Progenitor cell of endocrine pancreas (in vitro differentiated cells): Measurements from ENCODE around the gene P2RX6. TPM values are rescaled to one million over a fixed set of nuclear protein-coding genes. Genes with fewer than 3 reads are reported as not detected.

Experiments
- DNase-seq: peaks from one replicate; pipeline ENCODE4 v3.0.0; 2021; ENCODE audit warnings: low spot score; ENCODE audit not compliant: unreplicated experiment
- H3K27ac Mint-ChIP-seq: 2 replicates; pipeline ENCODE4 v1.8.0; 2021; ENCODE audit warnings: mild to moderate bottlenecking, moderate library complexity, mixed read lengths
- H3K27me3 Mint-ChIP-seq: 2 replicates; pipeline ENCODE4 v1.8.0; 2021; ENCODE audit warnings: mixed read lengths
- H3K36me3 Mint-ChIP-seq: 2 replicates; pipeline ENCODE4 v1.8.0; 2022; ENCODE audit warnings: mixed read lengths; ENCODE audit not compliant: insufficient read depth
- H3K4me1 Mint-ChIP-seq: 2 replicates; pipeline ENCODE4 v1.8.0; 2021; ENCODE audit warnings: low read depth, mixed read lengths
- H3K4me3 Mint-ChIP-seq: 2 replicates; pipeline ENCODE4 v1.8.0; 2021; ENCODE audit warnings: low read depth, mild to moderate bottlenecking, moderate library complexity, mixed read lengths
- H3K9me3 Mint-ChIP-seq: 2 replicates; pipeline ENCODE4 v1.8.0; 2021; ENCODE audit warnings: low read depth, mixed read lengths
- total RNA-seq: library from RNA; stranded (reverse); gene quantifications from 2 replicates; pipeline ENCODE4 v1.2.1, GENCODE V29; 2021
- TF ChIP-seq, protein P1 (sequence below): fragments of 200-600 bp; sonication (generic); IDR thresholded peaks from one replicate; pipeline ENCODE4 v1.5.0; 2021; ENCODE audit warnings: antibody characterized with exemption, mild to moderate bottlenecking; ENCODE audit not compliant: unreplicated experiment

P2RX6 gene
- total RNA-seq, 1 donor from 2014 or later: 0.57 TPM

DNA sequence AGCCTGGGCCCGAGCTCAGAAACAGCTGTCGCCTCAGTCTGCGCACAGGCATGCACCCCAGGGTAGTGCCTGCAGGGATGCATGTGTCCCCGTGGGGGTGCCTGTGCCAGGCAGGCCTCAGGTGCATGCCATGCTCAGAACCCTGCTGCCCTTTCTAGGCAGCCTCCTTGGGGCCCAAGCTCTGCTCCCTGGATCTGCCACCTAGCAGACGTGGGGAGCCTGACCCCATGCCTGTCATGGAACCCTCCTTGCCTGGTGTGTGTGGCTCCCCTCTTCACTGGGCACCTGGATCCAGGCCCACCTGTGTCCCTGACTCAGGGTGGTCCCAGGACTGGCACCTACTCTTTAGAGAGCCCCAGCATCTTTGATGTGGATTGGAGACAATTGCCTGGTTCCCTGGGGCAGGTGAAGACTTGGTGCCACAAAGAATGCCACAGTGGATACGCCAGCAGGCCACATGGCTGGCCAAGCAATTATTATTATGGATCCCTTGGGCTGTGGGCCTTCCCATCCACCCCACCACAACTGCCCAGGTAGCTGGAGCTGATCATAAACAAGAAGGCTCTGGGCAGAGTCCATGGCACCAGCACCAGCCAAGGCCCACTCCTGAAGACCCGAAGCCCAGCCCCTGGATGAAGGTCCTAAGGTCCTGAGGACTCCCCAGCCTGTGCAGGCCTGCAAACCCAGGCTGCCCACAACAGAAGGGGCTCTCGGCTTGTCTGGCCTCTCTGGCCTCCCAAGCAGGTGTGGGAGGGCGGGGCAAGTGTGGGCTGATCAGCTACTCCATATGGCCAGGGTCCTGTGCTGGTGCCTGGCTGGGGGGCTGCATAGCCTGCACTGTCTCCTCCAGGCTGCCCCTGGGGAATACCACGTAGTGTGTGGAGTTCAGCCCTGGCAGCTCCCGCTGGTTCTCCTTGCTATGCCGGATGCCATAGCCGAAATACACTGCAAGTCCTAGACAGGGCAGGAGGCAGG is 13.6 kb downstream of the P2RX6 start:
- no peak for DNase-seq
- Mint-ChIP-seq H3K4me3 (no peak overlapping the region), H3K9me3 (no peaks in the 10 kb centered on the region), H3K27ac (no peak overlapping the region), H3K27me3 (peaks cover 19% of the 10 kb centered on the region), H3K4me1 (no peaks in the 10 kb centered on the region), H3K36me3 (no peaks in the 10 kb centered on the region)
- TF ChIP-seq, protein P1, sequence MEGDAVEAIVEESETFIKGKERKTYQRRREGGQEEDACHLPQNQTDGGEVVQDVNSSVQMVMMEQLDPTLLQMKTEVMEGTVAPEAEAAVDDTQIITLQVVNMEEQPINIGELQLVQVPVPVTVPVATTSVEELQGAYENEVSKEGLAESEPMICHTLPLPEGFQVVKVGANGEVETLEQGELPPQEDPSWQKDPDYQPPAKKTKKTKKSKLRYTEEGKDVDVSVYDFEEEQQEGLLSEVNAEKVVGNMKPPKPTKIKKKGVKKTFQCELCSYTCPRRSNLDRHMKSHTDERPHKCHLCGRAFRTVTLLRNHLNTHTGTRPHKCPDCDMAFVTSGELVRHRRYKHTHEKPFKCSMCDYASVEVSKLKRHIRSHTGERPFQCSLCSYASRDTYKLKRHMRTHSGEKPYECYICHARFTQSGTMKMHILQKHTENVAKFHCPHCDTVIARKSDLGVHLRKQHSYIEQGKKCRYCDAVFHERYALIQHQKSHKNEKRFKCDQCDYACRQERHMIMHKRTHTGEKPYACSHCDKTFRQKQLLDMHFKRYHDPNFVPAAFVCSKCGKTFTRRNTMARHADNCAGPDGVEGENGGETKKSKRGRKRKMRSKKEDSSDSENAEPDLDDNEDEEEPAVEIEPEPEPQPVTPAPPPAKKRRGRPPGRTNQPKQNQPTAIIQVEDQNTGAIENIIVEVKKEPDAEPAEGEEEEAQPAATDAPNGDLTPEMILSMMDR: no peak

DNA sequence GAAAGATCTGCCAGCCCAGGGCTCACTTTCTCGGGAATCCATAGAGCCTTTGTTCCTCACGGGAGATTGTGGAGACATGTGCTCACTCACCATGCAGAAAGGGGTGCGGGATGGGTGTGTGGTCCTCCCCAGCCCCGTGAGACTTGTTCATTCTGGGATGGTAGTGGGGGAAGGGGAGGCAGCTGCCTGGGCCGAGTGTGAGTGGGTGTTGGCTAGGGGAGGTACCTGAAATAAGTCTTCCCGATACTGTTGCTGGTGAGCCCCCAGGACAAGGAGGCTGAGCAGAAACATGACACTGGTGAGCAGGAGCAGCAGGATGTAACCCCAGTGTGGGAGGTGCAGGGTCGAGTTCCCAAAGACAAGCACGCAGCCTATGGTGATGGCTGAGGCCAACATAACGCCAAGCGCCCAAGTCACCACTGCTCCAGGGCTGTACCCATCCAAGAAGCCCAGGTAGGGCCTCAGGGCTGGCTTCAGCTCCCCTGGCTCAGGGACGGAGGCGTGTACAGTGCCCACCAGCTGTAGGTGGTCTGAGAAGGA is 14.6 kb downstream of the P2RX6 start:
- no peak for DNase-seq
- no peak overlapping the region for H3K27ac Mint-ChIP-seq
- H3K9me3 Mint-ChIP-seq: no peaks in the 10 kb centered on the region
- no peaks in the 10 kb centered on the region for H3K4me1 Mint-ChIP-seq
- TF ChIP-seq, protein P1: no peak
- peak overlapping the region; percentile 18 for H3K4me3 Mint-ChIP-seq
- no peaks in the 10 kb centered on the region for H3K36me3 Mint-ChIP-seq
- peaks cover 26% of the 10 kb centered on the region for H3K27me3 Mint-ChIP-seq

DNA sequence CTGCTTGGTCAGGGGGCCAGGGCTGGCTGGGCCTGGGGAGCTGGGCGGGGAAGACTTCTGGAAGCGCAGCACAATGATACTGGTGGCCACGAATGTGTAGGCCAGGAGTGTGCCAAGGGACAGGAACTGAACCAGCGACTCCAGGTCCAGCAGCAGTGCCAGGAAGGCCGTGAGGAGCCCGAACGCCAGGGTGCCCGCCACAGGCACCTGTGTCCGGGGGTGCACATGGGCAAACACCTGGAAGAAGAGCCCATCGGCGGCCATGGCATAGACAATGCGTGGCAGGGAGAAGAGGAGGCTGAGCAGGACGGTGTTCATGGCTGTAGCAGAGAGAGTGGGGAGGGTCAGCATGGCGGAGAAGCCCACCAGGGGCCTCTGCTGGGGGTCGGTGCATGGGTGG is 15.1 kb downstream of the P2RX6 start:
- H3K4me3 Mint-ChIP-seq: no peak overlapping the region
- DNase-seq: no peak

DNA sequence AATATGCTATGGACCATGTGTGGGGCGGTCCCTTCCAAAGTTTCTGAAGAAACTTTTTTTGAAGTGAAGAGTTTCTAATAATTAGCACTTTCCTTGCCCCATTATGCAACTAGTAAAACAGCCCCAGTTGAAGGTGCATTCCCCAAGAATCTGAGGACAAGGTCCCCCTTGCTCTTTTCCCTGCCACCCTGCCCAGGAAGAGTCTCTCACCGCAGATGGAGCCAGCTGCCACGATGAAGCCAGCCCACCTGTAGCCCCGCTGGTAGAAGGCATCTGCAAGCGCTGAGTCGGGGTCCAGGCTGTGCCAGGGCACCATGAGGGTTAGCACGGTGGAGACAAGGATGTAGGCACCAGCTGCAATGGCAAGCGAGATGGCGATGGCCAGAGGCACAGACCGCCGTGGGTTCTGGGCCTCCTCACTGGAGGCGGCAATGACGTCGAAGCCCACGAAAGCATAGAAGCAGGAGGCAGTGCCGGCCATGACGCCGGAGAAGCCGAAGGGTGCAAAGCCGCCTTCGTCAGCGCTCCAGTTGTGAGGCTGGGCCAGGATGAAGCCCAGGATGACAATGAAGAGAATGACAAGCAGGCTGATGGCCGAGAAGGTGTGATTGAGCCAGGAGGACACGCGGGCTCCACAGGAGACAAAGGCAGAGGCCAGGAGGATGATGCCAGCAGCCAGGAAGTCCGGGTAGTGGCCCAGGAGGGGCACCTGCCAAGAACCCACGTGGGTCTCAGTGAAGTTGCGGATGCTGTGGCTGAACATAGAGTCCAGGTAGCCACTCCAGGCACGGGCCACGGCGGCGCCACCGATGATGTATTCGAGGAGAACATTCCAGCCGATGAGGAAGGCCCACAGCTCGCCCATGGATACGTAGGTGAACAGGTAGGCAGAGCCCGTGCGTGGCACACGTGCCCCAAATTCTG is 15.9 kb downstream of the P2RX6 start:
- TF ChIP-seq, protein P1: no peak
- Mint-ChIP-seq H3K4me3 (no peak overlapping the region), H3K36me3 (no peaks in the 10 kb centered on the region), H3K27me3 (peaks cover 32% of the 10 kb centered on the region), H3K27ac (no peak overlapping the region), H3K9me3 (no peaks in the 10 kb centered on the region), H3K4me1 (no peaks in the 10 kb centered on the region)
- DNase-seq: no peak

More for the DNA sequence above, 15.1 kb downstream of the P2RX6 start:
- Mint-ChIP-seq H3K4me1 (no peaks in the 10 kb centered on the region), H3K36me3 (no peaks in the 10 kb centered on the region), H3K27ac (no peak overlapping the region), H3K9me3 (no peaks in the 10 kb centered on the region), H3K27me3 (peaks cover 28% of the 10 kb centered on the region)
- TF ChIP-seq, protein P1: no peak

DNA sequence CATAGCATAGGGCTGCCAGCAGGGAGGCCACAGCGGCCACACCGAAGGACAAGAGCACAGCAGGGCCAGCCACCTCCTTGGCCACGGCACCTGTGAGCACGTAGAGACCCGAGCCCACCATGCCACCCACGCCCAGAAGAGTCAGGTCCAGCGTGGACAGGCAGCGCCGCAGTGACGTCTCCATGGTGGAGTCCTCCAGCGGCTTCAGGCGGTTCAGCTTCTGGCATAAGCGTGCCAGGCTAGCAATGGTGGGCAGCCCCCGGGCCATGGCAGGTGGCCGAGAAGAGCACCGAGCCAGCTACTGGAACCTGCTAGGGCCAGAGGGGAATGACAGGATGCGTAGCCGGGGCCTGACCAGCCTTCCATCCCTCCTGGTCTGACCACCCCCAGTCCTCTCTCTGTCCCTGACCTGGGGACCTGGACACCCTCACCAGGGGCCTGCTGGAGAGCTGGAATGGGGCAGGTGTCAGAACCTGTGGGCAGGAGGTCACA is 16.6 kb downstream of the P2RX6 start:
- TF ChIP-seq, protein P1: no peak
- peaks cover 35% of the 10 kb centered on the region for H3K27me3 Mint-ChIP-seq
- H3K9me3 Mint-ChIP-seq: no peaks in the 10 kb centered on the region
- no peak overlapping the region for H3K4me3 Mint-ChIP-seq
- no peaks in the 10 kb centered on the region for H3K4me1 Mint-ChIP-seq
- no peaks in the 10 kb centered on the region for H3K36me3 Mint-ChIP-seq
- no peak for DNase-seq
- H3K27ac Mint-ChIP-seq: no peak overlapping the region
